CD14-positive monocyte (primary cell): ENCODE results near the gene NOD2. TPM values are rescaled to one million over a fixed set of nuclear protein-coding genes. Genes with fewer than 3 reads are reported as not detected.
A peak's percentile ranks its signal among the peaks of the same experiment; 100 is the strongest.

Experiments used
- DNase-seq, 3 donors: peaks; one replicate each; pipeline ENCODE4 v3.0.0-alpha.2; 2011 to 2022
- H2AFZ ChIP-seq: 2 replicates; pipeline ENCODE4 v1.6.0; 2012; ENCODE audit warnings: mild to moderate bottlenecking, low read depth, low read length, inconsistent platforms; ENCODE audit not compliant: insufficient read depth, poor library complexity, severe bottlenecking
- H3K27ac ChIP-seq, 2 donors: 1 replicate in 1 of 2; 2 replicates in 1 of 2; pipeline ENCODE4 v1.5.1; 2012 to 2013; ENCODE audit warnings: low read length in 2 of 2, control low read depth in 1 of 2, inconsistent platforms in 1 of 2, low read depth in 1 of 2, mild to moderate bottlenecking in 1 of 2
- H3K27me3 ChIP-seq, 2 donors: one replicate each; pipeline versions ENCODE4 v1.6.0 to v1.6.1; 2011 to 2013; ENCODE audit warnings: low read length in 2 of 2; ENCODE audit not compliant: control insufficient read depth in 2 of 2, insufficient read depth in 2 of 2
- H3K36me3 ChIP-seq, 2 donors: replicated peaks in 1 of 2; 1 replicate in 1 of 2; 2 replicates in 1 of 2; pipeline versions ENCODE4 v1.5.1 to v1.6.1; 2012 to 2013; ENCODE audit warnings: low read length in 2 of 2, control low read depth in 1 of 2, inconsistent platforms in 1 of 2, mild to moderate bottlenecking in 1 of 2; ENCODE audit not compliant: insufficient read depth in 2 of 2, control insufficient read depth in 1 of 2
- H3K4me1 ChIP-seq, 2 donors: 1 replicate in 1 of 2; 2 replicates in 1 of 2; pipeline versions ENCODE4 v1.5.1 to v1.6.1; 2012 to 2013; ENCODE audit warnings: low read length in 2 of 2, control low read depth in 1 of 2, inconsistent platforms in 1 of 2, mild to moderate bottlenecking in 1 of 2, moderate library complexity in 1 of 2; ENCODE audit not compliant: insufficient read depth in 2 of 2, control insufficient read depth in 1 of 2
- H3K4me2 ChIP-seq: replicated peaks from 2 replicates; pipeline ENCODE3; 2012; ENCODE audit warnings: low read length, moderate library complexity, mild to moderate bottlenecking; ENCODE audit not compliant: poor library complexity, severe bottlenecking; ENCODE audit errors: extremely low read depth
- H3K4me3 ChIP-seq, 3 experiments: fragments of 200-600 bp in 1 of 3; sonication (generic) in 1 of 3; replicated peaks in 1 of 3; 1 replicate in 2 of 3; 2 replicates in 1 of 3; pipeline ENCODE4 v1.5.1; 2011 to 2013; ENCODE audit warnings: low read length in 3 of 3, mild to moderate bottlenecking in 3 of 3, control low read depth in 2 of 3, low read depth in 2 of 3, inconsistent platforms in 1 of 3, moderate library complexity in 1 of 3
- H3K79me2 ChIP-seq: 2 replicates; pipeline ENCODE4 v1.6.0; 2012; ENCODE audit warnings: mild to moderate bottlenecking, control low read depth, inconsistent platforms, low read length, moderate library complexity; ENCODE audit not compliant: insufficient read depth
- H3K9ac ChIP-seq: 2 replicates; pipeline ENCODE4 v1.6.0; 2017; ENCODE audit warnings: low read length, mild to moderate bottlenecking; ENCODE audit not compliant: insufficient read depth, poor library complexity, severe bottlenecking
- H3K9me3 ChIP-seq, 2 donors: replicated peaks in 1 of 2; 1 replicate in 1 of 2; 2 replicates in 1 of 2; pipeline versions ENCODE4 v1.5.1 to v1.6.1; 2012 to 2013; ENCODE audit warnings: low read length in 2 of 2, control low read depth in 1 of 2; ENCODE audit not compliant: control insufficient read depth in 1 of 2, insufficient read depth in 1 of 2
- H4K20me1 ChIP-seq: 2 replicates; pipeline ENCODE4 v1.6.0; 2012; ENCODE audit warnings: mild to moderate bottlenecking, low read length, control low read depth, moderate library complexity; ENCODE audit not compliant: insufficient read depth
- H3K27ac Mint-ChIP-seq, 7 donors: one replicate each; pipeline ENCODE4 v1.8.0; 2020; ENCODE audit warnings: mild to moderate bottlenecking in 7 of 7, mixed read lengths in 7 of 7, moderate library complexity in 6 of 7, inconsistent platforms in 2 of 7
- H3K27me3 Mint-ChIP-seq, 3 donors: one replicate each; pipeline ENCODE4 v1.8.0; 2021 to 2022; ENCODE audit warnings: low read depth in 3 of 3, mild to moderate bottlenecking in 3 of 3, mixed read lengths in 3 of 3, moderate library complexity in 3 of 3, inconsistent platforms in 1 of 3
- H3K36me3 Mint-ChIP-seq, 2 donors: one replicate each; pipeline ENCODE4 v1.8.0; 2020; ENCODE audit warnings: mixed read lengths in 2 of 2, inconsistent platforms in 1 of 2, mild to moderate bottlenecking in 1 of 2
- H3K4me1 Mint-ChIP-seq: one replicate; pipeline ENCODE4 v1.8.0; 2020; ENCODE audit warnings: mild to moderate bottlenecking, mixed read lengths
- H3K4me3 Mint-ChIP-seq, 2 donors: one replicate each; pipeline ENCODE4 v1.8.0; 2020; ENCODE audit warnings: mild to moderate bottlenecking in 2 of 2, mixed read lengths in 2 of 2, moderate library complexity in 1 of 2
- H3K9me3 Mint-ChIP-seq, 7 donors: one replicate each; pipeline ENCODE4 v1.8.0; 2020 to 2022; ENCODE audit warnings: mixed read lengths in 7 of 7, mild to moderate bottlenecking in 6 of 7, moderate library complexity in 6 of 7, inconsistent platforms in 2 of 7
- WGBS: methylation state at CpG from one replicate; pipeline ENCODE4 v1.1.5; 2013; ENCODE audit warnings: missing lambda C conversion rate; ENCODE audit not compliant: insufficient coverage; 5-methylcytosine and 5-hydroxymethylcytosine counted together
- intact Hi-C, 2 donors: fragments of 100-400 bp; cut with micrococcal nuclease; formaldehyde crosslinking; loops; one replicate each; pipeline versions ENCODE4 v1.15.0 to v1.15.1; 2023
- polyA plus RNA-seq, 3 donors: library from polyadenylated mRNA; depleted of rRNA in 1 of 3; unstranded in 2 of 3; stranded (reverse) in 1 of 3; fragments of 300-500 nt in 2 of 3; fragments of >200 nt in 1 of 3; fragmentation: Illumina TruSeq in 2 of 3; gene quantifications; 1 replicate in 2 of 3; 2 replicates in 1 of 3; pipeline ENCODE4 v1.2.3, GENCODE V29; 2012 to 2021
- TF ChIP-seq, protein P1 (sequence below): fragments of 200-600 bp; IDR thresholded peaks from one replicate; pipeline ENCODE4 v1.8.0; 2022; ENCODE audit warnings: antibody characterized with exemption, mild to moderate bottlenecking

Gene NOD2
- polyA plus RNA-seq, 3 donors: 18.5 to 83.3 (median 29.7) TPM

DNA sequence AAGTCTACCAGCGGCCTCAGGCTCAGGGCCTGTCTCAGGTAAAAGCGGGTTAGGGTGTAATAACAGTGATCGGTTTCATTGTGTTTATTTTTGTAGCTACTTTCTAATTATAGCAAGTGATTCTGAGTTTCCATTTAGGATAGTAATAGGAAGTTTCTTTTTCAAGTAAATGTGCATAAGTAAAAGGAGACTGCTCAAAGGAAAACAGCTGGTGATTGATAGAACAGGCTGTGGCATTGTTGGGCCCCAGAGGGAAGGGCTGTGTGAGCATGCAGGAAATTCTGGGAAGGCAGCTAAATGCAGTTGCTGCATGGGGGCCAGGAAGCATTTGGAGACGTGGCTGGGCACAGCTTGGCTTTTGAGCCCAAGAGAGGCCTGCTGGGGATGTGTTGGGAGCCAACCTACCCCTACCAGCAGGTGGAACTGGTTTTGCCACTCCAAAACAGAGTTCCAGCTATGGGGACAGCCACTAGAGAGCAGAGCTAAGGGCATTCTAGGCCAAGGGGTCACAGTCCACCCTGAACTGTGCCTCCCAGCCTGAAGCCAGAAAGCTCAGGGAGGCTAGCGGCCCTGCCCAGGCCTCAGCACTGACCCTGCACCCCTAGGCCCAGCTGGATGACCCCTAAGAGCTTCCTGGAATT is 24.9 kb upstream of the NOD2 start:
- intact Hi-C loops: loop anchor here in 1 of 2 donors (5.0 to 10.0 kb wide), 3 partner anchors 121 to 456 kb away; partner anchors contain the start of genes BRD7 and NKD1
- Histone ChIP-seq H3K4me3 (no peak overlapping the region), H3K4me2 (no peak overlapping the region), H3K4me1 (peaks cover 31 to 46% of the 10 kb centered on the region in 2 donors), H3K79me2 (peaks cover 25% of the 10 kb centered on the region), H3K9ac (no peak overlapping the region), H3K9me3 (peaks cover 19 to 20% of the 10 kb centered on the region in 2 donors), H3K36me3 (peaks cover 46 to 60% of the 10 kb centered on the region in 2 donors), H3K27me3 (no peaks in the 10 kb centered on the region), H3K27ac (peak overlapping the region; percentile 34 to 88), H4K20me1 (peaks cover 29% of the 10 kb centered on the region), H2AFZ (no peak overlapping the region)
- Mint-ChIP-seq H3K36me3 (peaks cover 51 to 54% of the 10 kb centered on the region in 2 donors), H3K4me3 (no peak overlapping the region), H3K4me1 (peaks cover 41% of the 10 kb centered on the region), H3K27ac (peak overlapping the region; percentile 61 to 94 (median 93)), H3K27me3 (peaks cover 0 to 1% (median 0%) of the 10 kb centered on the region in 3 donors), H3K9me3 (peaks cover 17 to 21% (median 19%) of the 10 kb centered on the region in 7 donors)
- no peak for DNase-seq
- 73% methylated on average over 3 of the region's 5 CpGs for WGBS
- TF ChIP-seq, protein P1, sequence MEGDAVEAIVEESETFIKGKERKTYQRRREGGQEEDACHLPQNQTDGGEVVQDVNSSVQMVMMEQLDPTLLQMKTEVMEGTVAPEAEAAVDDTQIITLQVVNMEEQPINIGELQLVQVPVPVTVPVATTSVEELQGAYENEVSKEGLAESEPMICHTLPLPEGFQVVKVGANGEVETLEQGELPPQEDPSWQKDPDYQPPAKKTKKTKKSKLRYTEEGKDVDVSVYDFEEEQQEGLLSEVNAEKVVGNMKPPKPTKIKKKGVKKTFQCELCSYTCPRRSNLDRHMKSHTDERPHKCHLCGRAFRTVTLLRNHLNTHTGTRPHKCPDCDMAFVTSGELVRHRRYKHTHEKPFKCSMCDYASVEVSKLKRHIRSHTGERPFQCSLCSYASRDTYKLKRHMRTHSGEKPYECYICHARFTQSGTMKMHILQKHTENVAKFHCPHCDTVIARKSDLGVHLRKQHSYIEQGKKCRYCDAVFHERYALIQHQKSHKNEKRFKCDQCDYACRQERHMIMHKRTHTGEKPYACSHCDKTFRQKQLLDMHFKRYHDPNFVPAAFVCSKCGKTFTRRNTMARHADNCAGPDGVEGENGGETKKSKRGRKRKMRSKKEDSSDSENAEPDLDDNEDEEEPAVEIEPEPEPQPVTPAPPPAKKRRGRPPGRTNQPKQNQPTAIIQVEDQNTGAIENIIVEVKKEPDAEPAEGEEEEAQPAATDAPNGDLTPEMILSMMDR: no peak

DNA sequence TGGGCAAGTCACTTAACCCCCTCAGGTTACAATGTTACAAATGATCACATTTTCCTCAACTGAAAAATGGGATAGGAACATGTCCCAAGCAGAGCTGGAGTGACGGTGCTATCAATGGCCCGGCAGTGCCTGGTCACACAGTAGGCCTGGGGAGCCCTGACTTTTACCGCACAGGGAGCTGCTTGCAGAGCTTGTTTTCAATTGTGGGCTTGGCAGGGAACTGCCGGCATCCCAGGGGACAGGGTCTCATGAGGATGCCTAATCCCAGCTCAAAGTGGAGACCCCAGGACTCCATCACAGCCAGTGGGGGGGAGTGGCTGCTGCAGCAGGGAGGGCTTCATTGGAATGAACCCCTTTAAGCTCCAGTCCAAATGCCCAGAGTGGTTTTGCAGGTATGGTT is 23.7 kb upstream of the NOD2 start:
- Mint-ChIP-seq H3K36me3 (peaks cover 59 to 66% of the 10 kb centered on the region in 2 donors), H3K27ac (peak overlapping the region in 1 of 7 donors; percentile 31), H3K4me3 (no peak overlapping the region), H3K27me3 (peaks cover 0 to 1% (median 0%) of the 10 kb centered on the region in 3 donors), H3K9me3 (peaks cover 20 to 30% (median 25%) of the 10 kb centered on the region in 7 donors), H3K4me1 (peaks cover 32% of the 10 kb centered on the region)
- Histone ChIP-seq H4K20me1 (peaks cover 32% of the 10 kb centered on the region), H3K4me3 (no peak overlapping the region), H3K9me3 (peaks cover 30 to 31% of the 10 kb centered on the region in 2 donors), H3K4me1 (peaks cover 25 to 36% of the 10 kb centered on the region in 2 donors), H3K27ac (peak overlapping the region in 1 of 2 donors; percentile 88), H3K4me2 (no peak overlapping the region), H3K79me2 (peaks cover 36% of the 10 kb centered on the region), H3K9ac (no peak overlapping the region), H3K36me3 (peaks cover 58 to 72% of the 10 kb centered on the region in 2 donors), H3K27me3 (no peaks in the 10 kb centered on the region), H2AFZ (no peak overlapping the region)
- no peak for DNase-seq
- TF ChIP-seq, protein P1: no peak
- 93% methylated on average over 3 of the region's 4 CpGs for WGBS
- intact Hi-C loops: loop anchor here (2.0 to 10.0 kb wide), 5 partner anchors 43 to 457 kb away; partner anchors contain the start of genes BRD7 (in 1 of the 2) and NKD1 (in 1 of the 2)
